NT2/D1 (cell line): ENCODE data around the gene PARD6B.

Source experiments
- DNase-seq: peaks from one replicate; pipeline ENCODE4 v3.0.0-alpha.2; 2011; ENCODE audit warnings: low read depth, low spot score
- H3K27me3 ChIP-seq: 2 replicates; pipeline ENCODE4 v1.6.0; 2011; ENCODE audit warnings: mild to moderate bottlenecking; ENCODE audit not compliant: insufficient read length, insufficient read depth
- H3K36me3 ChIP-seq: 2 replicates; pipeline ENCODE4 v1.6.1; 2011; ENCODE audit warnings: mild to moderate bottlenecking, low read length, mixed read lengths; ENCODE audit not compliant: insufficient read depth, insufficient read length
- H3K4me1 ChIP-seq: 2 replicates; pipeline ENCODE4 v1.5.1; 2011; ENCODE audit not compliant: insufficient read depth, insufficient read length
- H3K4me3 ChIP-seq: 2 replicates; pipeline ENCODE4 v1.5.1; 2011; ENCODE audit warnings: low read depth; ENCODE audit not compliant: insufficient read length
- H3K9ac ChIP-seq: 2 replicates; pipeline ENCODE4 v1.6.0; 2011; ENCODE audit warnings: low read depth; ENCODE audit not compliant: insufficient read length
- H3K9me3 ChIP-seq: 2 replicates; pipeline ENCODE4 v1.5.1; 2011; ENCODE audit warnings: mild to moderate bottlenecking, low read length; ENCODE audit not compliant: insufficient read depth
- SUZ12 ChIP-seq: IDR thresholded peaks from 2 replicates; pipeline ENCODE4 v1.6.1; 2011; ENCODE audit not compliant: insufficient read length, insufficient read depth; ENCODE audit errors: extremely low read depth
- YY1 ChIP-seq: IDR thresholded peaks from 2 replicates; pipeline ENCODE4 v1.6.1; 2011; ENCODE audit not compliant: insufficient read length, insufficient read depth
- ZNF274 ChIP-seq: IDR thresholded peaks from 2 replicates; pipeline ENCODE4 v1.6.1; 2011; ENCODE audit warnings: mild to moderate bottlenecking, low read depth, low read length

The PARD6B gene

GRCh38 chr20:50746138-50746940, 15.0 kb downstream of the PARD6B start:
- Histone ChIP-seq H3K36me3 (peaks cover 52% of the 10 kb centered on the region), H3K9ac (no peak overlapping the region), H3K9me3 (no peaks in the 10 kb centered on the region), H3K27me3 (no peaks in the 10 kb centered on the region), H3K4me3 (no peak overlapping the region), H3K4me1 (peaks cover 2% of the 10 kb centered on the region)
- TF ChIP-seq ZNF274 (no peak), SUZ12 (no peak), YY1 (no peak)
- no peak for DNase-seq

- no peak for DNase-seq
- no peaks in the 10 kb centered on the region for H3K9me3 ChIP-seq
- H3K4me1 ChIP-seq: peaks cover 2% of the 10 kb centered on the region
- no peak overlapping the region for H3K4me3 ChIP-seq
- H3K36me3 ChIP-seq: peaks cover 57% of the 10 kb centered on the region
- no peaks in the 10 kb centered on the region for H3K27me3 ChIP-seq
- TF ChIP-seq ZNF274 (no peak), YY1 (no peak), SUZ12 (no peak)
- peak overlapping the region; percentile 3 for H3K9ac ChIP-seq
These were observed 15.9 kb downstream of the PARD6B start for GRCh38 chr20:50747275-50747674.

GRCh38 chr20:50750145-50750671, 18.8 kb downstream of the PARD6B start:
- Histone ChIP-seq H3K4me1 (peaks cover 2% of the 10 kb centered on the region), H3K36me3 (peaks cover 56% of the 10 kb centered on the region), H3K9me3 (no peaks in the 10 kb centered on the region), H3K9ac (no peak overlapping the region), H3K4me3 (no peak overlapping the region), H3K27me3 (no peaks in the 10 kb centered on the region)
- TF ChIP-seq YY1 (no peak), ZNF274 (no peak), SUZ12 (no peak)
- no peak for DNase-seq

- no peaks in the 10 kb centered on the region for H3K4me1 ChIP-seq
- TF ChIP-seq YY1: no peak
- no peak for TF ChIP-seq ZNF274
- TF ChIP-seq SUZ12: no peak
- no peak for DNase-seq
- peaks cover 31% of the 10 kb centered on the region for H3K36me3 ChIP-seq
- no peak overlapping the region for H3K4me3 ChIP-seq
- no peak overlapping the region for H3K9ac ChIP-seq
- no peaks in the 10 kb centered on the region for H3K9me3 ChIP-seq
- no peaks in the 10 kb centered on the region for H3K27me3 ChIP-seq
These were observed 21.8 kb downstream of the PARD6B start for GRCh38 chr20:50753152-50753551.

- TF ChIP-seq SUZ12 (no peak), ZNF274 (no peak), YY1 (no peak)
- Histone ChIP-seq H3K36me3 (peaks cover 24% of the 10 kb centered on the region), H3K9me3 (no peaks in the 10 kb centered on the region), H3K4me1 (no peaks in the 10 kb centered on the region), H3K27me3 (no peaks in the 10 kb centered on the region), H3K4me3 (no peak overlapping the region), H3K9ac (no peak overlapping the region)
- no peak for DNase-seq
These were observed 23.0 kb downstream of the PARD6B start for GRCh38 chr20:50754420-50754819.

- Histone ChIP-seq H3K9me3 (no peaks in the 10 kb centered on the region), H3K36me3 (peaks cover 7% of the 10 kb centered on the region), H3K4me3 (no peak overlapping the region), H3K4me1 (no peaks in the 10 kb centered on the region), H3K9ac (no peak overlapping the region), H3K27me3 (no peaks in the 10 kb centered on the region)
- no peak for DNase-seq
- no peak for TF ChIP-seq ZNF274
- TF ChIP-seq SUZ12: no peak
- no peak for TF ChIP-seq YY1
These were observed 25.1 kb downstream of the PARD6B start for GRCh38 chr20:50756447-50756846.

GRCh38 chr20:50758469-50758868, 27.1 kb downstream of the PARD6B start:
- H3K4me3 ChIP-seq: no peak overlapping the region
- H3K27me3 ChIP-seq: no peaks in the 10 kb centered on the region
- peaks cover 1% of the 10 kb centered on the region for H3K36me3 ChIP-seq
- TF ChIP-seq ZNF274: no peak
- no peak for TF ChIP-seq YY1
- TF ChIP-seq SUZ12: no peak
- H3K9me3 ChIP-seq: no peaks in the 10 kb centered on the region
- peaks cover 3% of the 10 kb centered on the region for H3K4me1 ChIP-seq
- DNase-seq: no peak
- no peak overlapping the region for H3K9ac ChIP-seq
